Midbrain (tissue), 1 donor: Measurements from ENCODE around the gene SOHLH2.

Source experiments
- DNase-seq: peaks from one replicate; lab custom pipeline; 2025; lab: John Stamatoyannopoulos, UW

The SOHLH2 gene

GRCh38 chr13:36214163-36214921, at the start of gene SOHLH2:
Gene SOHLH2 (minus strand): TSS chr13:36214556. CDS start chr13:36214526, 30 bp downstream.
- no peak for DNase-seq

GRCh38 chr13:36261976-36262375, 47.6 kb upstream of the SOHLH2 start:
- DNase-seq, result no peak

- no peak for DNase-seq
These were observed 46.7 kb upstream of the SOHLH2 start for GRCh38 chr13:36261011-36261410.

GRCh38 chr13:36259361-36260137, 45.2 kb upstream of the SOHLH2 start:
- no peak for DNase-seq

GRCh38 chr13:36258831-36259230, 44.5 kb upstream of the SOHLH2 start:
- no peak for DNase-seq

- DNase-seq, result no peak
These were observed 37.2 kb upstream of the SOHLH2 start for GRCh38 chr13:36251526-36251925.

GRCh38 chr13:36251017-36251416, 36.7 kb upstream of the SOHLH2 start:
- no peak for DNase-seq

GRCh38 chr13:36248700-36249099, 34.3 kb upstream of the SOHLH2 start:
- no peak for DNase-seq

GRCh38 chr13:36244990-36245389, 30.6 kb upstream of the SOHLH2 start:
- no peak for DNase-seq

GRCh38 chr13:36244073-36244472, 29.7 kb upstream of the SOHLH2 start:
- no peak for DNase-seq

GRCh38 chr13:36242761-36243160, 28.4 kb upstream of the SOHLH2 start:
- DNase-seq, result no peak

GRCh38 chr13:36231236-36231635, 16.9 kb upstream of the SOHLH2 start:
- no peak for DNase-seq

- no peak for DNase-seq
These were observed 10.4 kb upstream of the SOHLH2 start for GRCh38 chr13:36224730-36225129.

- DNase-seq, result no peak
These were observed 5.5 kb upstream of the SOHLH2 start for GRCh38 chr13:36219883-36220282.

- no peak for DNase-seq
These were observed 3.1 kb upstream of the SOHLH2 start for GRCh38 chr13:36217456-36217855.

- no peak for DNase-seq
These were observed 1.6 kb downstream of the SOHLH2 start for GRCh38 chr13:36212789-36213188.

GRCh38 chr13:36211567-36211966, 2.8 kb downstream of the SOHLH2 start:
- no peak for DNase-seq

GRCh38 chr13:36210738-36211137, 3.6 kb downstream of the SOHLH2 start:
- no peak for DNase-seq

- no peak for DNase-seq
These were observed 6.7 kb downstream of the SOHLH2 start for GRCh38 chr13:36207672-36208071.

GRCh38 chr13:36193151-36193855, 21.1 kb downstream of the SOHLH2 start:
- no peak for DNase-seq

- no peak for DNase-seq
These were observed 22.2 kb downstream of the SOHLH2 start for GRCh38 chr13:36192166-36192565.

- DNase-seq, result no peak
These were observed 23.6 kb downstream of the SOHLH2 start for GRCh38 chr13:36190771-36191170.

- no peak for DNase-seq
These were observed 25.9 kb downstream of the SOHLH2 start for GRCh38 chr13:36188441-36188840.
